DMS53 (cell line): ENCODE results near the gene VIPAS39.
A peak's percentile ranks its signal among the peaks of the same experiment; 100 is the strongest.
"Not testable (repeated sequence)": the region's sequence is repeated elsewhere in the genome, so short reads cannot be mapped to it uniquely, and the experiment has no call there.

Experiments used
- DNase-seq: peaks from one replicate; lab custom pipeline; 2025; lab: John Stamatoyannopoulos, UW

The VIPAS39 gene

DNA sequence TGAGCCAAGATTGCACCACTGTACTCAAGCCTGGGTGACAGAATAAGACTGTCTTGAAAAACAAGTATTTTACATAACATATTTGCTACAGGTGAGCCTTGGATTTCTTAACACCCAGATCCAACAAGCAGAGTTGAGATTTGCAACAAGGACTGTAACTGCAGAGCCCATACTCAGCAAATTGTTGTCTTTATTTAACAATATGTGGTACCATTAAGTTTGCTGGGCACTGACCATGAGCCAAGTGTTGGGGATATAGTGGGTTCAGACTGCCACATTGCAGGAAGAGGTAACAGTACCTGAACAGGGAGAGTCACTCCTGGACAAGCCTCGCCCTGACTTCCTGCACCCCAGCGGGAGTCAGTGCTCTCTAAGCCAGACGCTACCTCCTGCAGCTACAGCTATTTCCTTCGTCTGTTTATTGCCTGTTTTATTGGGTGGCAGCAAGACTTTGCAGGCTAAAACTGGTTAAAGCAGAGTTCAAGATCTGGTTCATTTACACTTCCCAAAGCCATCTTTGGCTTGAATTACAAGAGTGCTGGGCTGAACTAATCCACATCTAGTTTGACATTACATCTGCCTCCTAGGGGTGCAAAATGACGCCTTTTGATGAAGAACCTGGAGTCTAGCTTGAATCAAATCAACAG is 12.9 kb upstream of the VIPAS39 start:
- no peak for DNase-seq

DNA sequence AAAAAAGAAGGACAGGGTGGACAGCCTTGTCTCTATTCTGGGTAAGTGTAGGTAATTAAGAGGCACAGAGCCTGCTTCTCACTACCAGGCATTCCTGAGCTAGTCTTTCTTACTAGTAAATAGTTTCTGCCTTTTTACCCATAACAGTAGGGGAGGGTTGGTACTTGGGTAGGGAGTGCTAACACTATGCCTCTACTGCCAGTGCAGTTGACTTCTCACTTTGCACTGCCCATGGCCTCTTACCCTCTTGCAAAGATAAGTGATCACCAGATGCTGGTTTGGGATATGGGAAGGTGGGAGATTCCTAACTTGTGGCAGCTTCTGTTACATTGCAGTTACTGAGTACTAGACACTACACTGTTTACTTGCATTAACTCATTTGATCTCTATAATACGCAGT is 12.1 kb upstream of the VIPAS39 start:
- DNase-seq = no peak

DNA sequence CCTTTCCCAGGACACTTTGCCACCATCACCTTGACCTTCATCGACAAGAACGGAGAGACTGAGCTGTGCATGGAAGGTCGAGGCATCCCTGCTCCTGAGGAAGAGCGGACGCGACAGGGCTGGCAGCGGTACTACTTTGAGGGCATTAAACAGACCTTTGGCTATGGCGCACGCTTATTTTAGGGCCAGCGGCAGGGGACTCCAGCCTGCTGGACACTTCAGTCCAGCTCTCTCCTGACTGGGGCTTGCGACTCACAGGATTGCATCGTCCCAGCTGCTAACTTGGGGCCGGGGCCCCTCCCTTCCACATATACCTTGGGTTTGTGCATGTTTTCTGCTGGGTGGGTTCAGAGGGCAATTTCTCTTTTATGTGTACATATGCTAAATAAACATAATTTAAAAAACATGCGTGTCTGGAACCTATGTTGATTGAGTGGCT is 11.7 kb upstream of the VIPAS39 start:
- no peak for DNase-seq

DNA sequence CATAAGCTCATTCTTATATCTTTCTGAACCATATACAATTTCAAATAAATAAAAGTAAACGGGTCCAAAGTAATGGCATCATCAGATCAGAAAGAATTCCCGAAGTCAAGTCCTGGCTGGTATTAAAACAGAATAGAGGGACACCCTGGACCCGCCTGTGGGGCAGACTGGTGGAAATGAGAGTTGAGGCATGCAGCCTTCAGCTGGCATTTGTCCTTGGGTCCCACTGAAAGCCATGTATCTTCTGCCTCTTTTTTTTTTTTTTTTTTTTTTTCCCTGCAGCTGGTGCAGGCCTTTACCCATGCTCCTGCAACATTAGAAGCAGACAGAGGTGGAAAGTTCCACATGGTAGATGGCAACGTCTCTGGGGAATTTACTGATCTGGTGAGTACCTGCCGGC is 10.4 kb upstream of the VIPAS39 start:
- no peak for DNase-seq

DNA sequence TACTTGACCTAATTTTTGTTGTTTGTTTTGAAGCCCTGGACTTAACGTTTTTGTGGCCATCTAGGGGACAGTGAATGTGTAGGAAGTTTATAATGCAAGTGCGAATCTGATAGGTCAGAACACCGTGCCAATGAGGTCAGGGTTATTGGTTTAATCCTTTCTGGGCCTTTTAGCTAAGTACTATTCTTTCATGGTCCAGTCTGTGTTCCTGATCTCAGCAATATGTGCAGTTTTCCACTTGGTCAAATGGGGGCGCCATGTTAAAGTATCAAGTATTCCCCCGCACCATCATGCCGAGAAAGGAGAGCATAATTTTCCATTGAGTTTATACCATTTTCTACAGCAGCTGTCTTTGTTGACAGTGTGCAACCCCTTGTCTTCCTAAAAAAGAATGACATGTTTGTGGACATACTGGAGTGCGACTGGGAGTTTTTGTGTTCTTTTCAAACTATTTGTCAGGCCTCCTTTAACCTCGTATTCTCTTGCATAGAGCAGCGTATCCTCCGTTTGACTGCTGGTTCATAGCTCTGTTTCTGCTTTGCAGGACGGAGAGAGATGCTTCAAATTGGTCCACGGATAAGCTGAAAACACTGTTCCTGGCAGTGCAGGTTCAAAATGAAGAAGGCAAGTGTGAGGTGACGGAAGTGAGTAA is 1.8 kb upstream of the VIPAS39 start:
- peak; percentile 72 for DNase-seq

DNA sequence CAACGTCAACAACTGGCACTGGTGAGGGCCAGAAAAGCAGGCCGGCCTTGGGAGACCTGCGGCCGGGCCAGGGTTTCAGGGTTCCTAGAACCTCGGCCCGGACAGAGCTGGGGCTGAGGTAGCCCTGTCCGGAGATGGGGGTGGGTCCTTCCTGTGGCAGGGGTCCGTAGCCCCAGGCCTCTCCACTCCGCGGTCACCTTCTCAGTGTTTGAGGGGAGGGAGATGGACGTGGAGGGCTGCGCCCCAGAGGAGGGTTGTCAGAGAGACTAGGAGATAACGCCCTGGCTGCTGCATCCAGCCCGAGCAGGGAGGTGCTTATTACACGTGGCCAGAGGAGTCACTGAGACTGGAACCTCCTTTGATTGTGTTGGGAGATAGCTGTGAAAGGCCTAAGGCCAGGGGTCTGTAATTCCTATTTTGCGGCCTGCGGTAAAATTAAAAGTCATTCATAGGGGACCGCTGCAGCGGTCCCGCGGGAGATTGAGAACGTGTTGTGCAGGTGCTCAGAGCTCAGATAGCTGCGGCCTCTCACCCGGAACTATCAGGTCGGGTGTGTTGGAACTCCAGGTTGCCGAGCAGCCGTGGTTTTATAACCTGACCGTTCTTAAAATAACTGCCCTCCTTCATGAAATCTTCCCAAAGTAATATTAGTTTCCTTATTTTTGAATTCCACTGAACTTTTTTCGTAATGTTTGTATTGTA is 999 bp upstream of the VIPAS39 start:
- peak; percentile 69 for DNase-seq

DNA sequence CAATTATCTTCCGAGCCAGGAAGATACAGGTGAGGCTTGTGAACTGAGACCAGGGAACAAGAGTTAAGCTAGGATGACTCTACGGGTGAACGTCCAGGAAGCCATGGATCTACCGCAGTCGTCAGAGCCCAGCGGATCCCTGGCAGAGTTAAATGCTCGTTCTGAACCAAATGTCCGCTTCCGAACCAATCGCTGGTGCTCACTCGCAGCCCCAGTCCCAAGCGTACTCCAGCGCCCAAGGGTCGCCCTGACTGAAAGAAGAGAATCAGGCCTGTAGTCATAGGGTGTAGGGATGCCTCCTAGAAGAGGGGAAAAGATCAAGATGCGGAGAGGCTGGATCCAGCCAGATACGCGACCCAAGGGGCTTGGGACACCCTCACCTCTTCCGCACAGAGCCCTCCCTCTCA is 283 bp downstream of the VIPAS39 start:
- DNase-seq = peak; percentile 69

DNA sequence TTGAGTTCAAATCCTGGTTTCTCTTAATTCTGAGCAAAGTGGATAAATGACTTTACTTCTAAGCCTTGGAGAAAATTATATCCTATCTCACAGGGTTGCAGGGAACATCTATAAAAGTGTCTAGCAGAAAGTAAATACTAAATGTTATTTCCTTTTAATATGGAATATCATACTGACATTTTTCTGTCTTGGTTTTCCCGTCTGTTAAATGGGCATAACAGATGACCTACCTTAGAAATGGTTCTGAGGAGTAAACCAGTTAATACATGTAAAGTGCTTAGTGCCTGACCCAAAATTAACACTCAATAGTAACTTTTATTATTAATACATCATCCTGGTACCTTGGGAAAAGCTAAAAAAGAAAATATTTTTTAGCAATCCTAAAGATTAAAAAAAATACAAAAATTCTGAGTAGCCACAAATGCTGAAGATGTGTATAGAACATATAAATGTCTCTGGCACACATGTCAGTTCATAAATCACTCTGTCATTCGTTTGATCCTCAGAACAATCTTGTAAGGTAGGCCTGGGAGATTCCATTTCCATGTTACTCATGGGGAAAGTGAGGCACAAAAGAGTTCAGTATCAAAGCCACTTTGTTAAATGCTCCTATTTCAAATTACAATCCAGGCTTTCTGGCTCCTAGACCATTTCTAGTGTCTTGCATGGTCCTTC is 1.3 kb downstream of the VIPAS39 start:
- DNase-seq = no peak

DNA sequence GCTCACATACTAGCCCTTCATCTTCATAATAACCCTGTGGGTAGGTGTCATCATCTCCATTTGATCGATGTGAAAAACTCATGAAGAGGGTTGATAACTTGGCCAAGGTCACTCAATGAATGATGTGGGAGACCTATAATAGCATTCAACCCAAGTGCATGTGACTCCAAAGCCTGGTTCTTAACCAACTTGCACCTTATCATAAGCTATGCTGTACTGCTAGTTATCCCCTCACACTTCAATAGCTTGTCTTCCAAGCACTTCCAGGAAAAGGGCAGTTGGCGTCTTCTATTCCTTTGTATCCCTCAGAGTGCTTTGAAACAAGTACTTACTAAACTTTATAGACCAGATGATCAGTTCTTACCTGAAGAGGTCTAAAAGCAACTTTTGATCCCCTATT is 15.2 kb downstream of the VIPAS39 start:
- DNase-seq = no peak

DNA sequence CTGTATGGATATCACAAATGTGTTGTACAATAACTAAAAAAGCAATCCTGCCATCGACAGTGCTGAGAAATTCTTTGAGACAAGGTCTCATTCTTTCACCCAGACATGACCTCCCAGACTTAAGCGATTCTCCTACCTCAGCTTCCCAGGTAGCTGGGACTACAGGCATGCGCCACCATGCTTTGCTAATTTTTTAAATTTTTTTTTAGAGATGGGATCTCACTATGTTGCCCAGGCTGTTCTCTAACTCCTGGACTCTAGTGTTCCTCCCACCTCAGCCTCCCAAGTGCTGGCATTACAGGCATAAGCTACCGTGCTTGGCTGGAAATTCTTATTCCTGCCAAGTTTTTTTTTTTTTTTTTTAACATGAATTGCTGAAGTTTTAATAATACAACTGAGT is 17.5 kb downstream of the VIPAS39 start:
- no peak for DNase-seq

DNA sequence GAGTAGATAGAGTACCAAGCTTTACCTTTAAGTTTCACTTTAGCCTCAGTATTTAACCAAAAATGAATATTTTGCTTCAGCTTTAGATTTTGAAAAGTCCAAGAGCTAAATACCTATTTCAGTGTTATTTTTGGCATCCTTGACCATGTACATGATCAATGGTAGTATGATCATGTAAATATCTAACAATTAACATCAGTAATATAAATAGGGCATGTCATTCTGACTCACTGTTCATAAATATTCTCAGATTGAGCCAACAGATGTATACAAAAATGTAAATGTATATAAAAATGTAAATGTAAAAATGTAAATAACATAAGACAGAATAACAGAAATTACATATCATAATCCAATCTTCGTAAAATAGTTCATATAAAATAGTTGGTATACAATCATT is 18.8 kb downstream of the VIPAS39 start:
- DNase-seq = no peak

DNA sequence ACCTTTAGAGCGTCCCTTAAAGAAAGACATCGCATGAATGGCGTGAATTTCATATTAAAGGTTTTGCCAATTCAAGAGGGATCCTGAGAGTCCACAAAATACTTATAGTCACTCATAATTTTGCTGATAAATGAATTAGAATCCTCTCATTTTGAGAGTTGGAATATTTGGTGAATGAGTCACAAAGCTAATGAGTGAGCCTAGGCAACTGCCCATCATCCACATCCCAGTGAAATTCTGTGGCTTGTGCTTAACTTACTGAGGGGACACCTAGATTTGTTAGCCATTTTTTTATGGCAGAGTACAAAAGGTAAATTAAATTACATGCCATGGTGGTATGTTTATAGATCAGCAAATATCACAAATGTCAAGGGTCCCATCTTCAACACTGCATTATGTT is 21.4 kb downstream of the VIPAS39 start:
- DNase-seq = no peak

DNA sequence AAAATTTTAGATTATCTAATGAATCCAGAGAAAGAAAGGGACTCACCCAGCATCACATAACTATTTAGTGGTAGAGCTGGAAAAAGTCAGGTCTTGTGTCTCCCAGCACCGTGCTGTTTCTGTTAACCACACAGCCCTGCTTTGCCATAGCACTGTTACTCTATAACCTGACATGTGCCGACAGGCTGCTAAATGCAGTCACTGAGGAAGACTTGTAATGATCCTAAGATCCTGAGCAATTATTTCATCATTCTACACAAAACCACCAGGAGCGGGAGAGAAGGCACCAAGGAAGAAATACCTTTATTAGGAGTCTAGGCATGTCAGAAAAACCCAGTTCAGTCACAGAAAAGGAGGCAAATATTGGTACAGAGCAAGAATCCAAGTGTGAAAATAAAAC is 31.0 kb downstream of the VIPAS39 start:
- DNase-seq = no peak

DNA sequence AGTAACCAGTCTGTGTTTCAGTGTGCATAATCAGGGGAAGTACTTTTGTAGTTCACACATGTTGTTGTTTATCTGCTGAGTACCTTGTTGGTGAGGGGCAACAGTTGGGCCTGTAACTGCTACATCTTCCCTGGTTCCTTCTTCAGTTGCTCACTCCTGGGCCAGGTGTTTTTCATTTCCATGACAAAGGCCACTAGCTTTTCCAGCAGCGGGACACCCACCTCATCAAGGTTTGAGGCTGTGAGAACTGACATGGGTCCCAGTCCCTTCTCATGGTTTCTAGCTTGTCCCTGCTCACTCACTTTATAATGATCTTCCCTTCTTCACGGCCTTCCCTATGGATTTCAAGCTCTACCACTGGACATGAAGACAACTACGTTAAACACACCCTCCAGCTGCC is 32.5 kb downstream of the VIPAS39 start:
- DNase-seq = no peak

DNA sequence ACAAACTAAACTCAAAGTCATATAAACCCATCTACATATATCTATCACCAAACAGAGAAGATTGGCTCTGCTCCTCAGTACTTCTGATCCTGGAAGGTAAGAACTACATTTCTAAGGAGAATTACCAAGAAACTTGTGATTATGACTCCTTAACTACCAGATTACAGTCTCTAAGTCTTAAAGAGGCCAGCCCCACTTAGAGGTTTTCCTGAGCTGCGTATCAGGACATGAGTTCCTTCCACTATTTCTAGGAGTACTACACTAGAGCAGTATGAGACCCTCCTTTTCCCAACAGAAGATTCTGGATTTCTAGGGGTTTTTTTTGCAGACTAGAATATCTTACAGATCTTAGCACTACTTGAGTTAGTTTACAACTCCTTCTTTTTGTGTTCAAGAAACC is 34.0 kb downstream of the VIPAS39 start, which contains the start of gene NOXRED1:
TSS of gene NOXRED1 (minus strand) at position 101 of the 400 bp plus-strand sequence. CDS start 634 bp downstream, outside the sequence.
- DNase-seq = no peak

DNA sequence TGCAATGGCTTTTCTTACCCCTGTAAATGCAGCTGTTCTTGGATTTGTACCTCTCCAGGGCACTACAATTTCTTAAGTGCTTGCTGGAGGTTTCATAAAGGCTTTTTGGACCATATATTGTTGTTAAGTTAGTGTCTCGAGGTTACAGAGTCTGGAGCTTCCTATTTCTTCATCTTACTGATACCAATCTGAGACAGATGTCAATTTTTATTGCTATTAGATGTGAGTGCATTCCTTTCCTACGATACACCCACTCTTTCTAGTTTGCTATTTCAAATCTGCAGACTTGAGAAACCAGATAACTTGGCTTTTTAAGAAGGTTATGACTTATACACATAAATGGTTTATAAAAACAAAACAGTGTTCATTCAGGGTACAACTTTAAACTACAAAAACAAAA is 36.2 kb downstream of the VIPAS39 start:
- no peak for DNase-seq

DNA sequence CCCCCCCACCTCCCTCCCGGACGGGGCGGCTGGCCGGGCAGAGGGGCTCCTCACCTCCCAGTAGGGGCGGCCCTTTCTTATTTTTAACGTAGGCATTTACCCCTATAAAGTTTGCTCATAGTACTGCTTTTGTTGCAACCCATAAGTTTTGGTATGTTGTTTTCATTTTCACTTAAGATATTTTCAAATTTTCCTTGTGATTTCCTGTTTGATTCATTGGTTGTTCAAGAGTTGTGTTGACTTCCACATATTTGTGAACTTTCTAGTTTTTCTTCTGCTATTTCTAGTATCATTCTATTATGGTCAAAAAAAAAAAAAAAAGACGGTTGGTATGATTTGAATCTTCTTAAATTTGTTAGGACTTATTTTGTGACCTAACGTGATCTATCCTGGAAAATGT is 40.6 kb downstream of the VIPAS39 start:
- DNase-seq = no peak

DNA sequence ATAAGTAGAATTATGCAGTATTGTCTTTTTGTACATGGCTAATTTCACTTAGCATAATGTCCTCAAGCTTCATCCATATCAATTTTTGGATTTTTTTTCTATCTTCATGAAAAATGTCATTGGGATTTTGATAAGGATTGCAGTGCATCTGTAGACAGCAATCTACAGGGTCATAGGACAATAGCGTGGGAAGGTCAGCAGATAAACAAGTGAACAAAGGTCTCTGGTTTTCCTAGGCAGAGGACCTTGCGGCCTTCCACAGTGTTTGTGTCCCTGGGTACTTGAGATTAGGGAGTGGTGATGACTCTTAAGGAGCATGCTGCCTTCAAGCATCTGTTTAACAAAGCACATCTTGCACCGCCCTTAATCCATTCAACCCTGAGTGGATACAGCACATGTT is 41.3 kb downstream of the VIPAS39 start:
- not testable (repeated sequence) for DNase-seq

DNA sequence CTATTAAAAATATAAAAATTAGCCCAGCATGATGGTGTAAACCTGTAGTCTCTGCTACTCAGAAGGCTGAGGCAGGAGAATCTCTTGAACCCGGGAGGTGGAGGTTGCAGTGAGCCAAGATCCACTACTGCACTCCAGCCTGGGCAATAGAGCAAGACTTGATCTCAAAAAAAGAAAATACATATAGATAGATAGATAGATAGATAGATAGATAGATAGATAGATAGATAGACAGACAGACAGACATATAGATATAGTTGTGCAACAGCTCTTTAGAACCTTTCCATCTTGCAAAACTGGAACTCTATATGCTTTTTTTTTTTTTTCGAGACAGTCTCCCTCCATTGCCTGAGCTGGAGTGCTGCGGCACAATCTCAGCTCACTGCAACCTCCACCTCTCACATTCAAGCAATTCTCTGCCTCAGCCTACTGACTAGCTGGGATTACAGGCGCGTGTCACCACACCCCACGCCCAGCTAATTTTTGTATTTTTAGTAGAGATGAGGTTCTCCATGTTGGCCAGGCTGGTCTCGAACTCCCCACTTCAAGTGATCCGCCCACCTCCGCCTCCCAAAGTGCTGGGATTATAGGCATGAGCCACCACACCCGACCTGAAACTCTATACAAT is 41.9 kb downstream of the VIPAS39 start:
- DNase-seq = not testable (repeated sequence)

DNA sequence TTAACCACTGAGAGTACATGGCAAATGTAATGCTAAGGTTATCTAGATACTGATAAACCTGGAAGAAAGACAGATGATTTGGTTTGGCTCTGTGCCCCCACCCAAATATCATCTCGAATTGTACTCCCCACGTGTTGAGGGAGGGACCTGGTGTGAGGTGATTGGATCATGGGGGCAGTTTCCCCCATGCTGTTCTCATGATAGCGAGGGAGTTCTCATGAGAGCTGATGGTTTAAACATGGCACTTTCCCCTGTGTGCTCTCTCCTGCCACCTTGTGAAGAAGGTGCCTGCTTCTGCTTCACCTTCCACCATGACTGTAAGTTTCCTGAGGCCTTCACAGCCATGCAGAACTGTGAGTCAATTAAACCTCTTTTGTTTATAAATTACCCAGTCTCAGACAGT is 48.3 kb downstream of the VIPAS39 start:
- peak; percentile 37 for DNase-seq

DNA sequence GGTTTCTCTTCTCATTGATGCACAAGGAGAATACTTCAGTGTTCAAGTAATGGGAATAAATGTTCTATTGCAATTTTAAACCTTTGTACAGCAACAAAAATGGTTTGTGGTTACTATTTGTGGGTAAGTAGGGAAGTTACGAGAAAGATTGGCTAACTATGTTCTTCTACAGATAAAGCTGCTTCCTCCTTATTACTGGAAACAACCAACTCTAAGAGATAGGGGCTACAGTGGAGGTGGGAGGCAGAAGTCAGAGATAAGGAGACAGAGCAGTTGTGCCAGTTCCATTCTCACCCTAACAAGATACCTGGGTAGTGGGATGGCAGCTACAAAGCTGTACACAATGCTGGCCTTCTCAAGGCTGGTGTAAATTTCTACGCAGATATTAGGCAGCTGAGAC is 50.2 kb downstream of the VIPAS39 start:
- no peak for DNase-seq

DNA sequence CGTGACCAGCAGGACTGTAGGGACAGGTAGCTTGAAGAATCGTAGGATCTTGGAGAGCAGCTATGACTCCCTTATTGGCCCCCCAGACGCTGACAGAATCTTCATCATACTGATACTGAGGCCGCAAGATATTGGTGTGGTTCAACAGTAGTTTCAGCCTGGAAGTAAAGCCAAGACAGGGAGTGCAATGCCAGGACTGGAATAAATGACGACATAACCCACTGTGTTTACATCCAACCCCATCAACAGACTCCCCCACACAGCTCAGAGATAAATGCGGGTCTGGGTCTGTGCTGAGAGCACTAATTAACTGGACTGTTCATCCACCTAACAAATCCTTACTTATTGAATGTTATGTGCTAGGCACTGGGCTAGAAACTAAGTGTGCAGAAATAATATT is 50.7 kb downstream of the VIPAS39 start:
- DNase-seq = no peak
